NCI-H82 treated with DMSO at 0.1 percent for 48 hours (cell line): ENCODE measurements around the gene FOSL2.

ENCODE experiments used
- DNase-seq: peaks from one replicate; lab custom pipeline; 2025; ENCODE audit not compliant: unreplicated experiment; lab: John Stamatoyannopoulos, UW

Gene FOSL2

DNA sequence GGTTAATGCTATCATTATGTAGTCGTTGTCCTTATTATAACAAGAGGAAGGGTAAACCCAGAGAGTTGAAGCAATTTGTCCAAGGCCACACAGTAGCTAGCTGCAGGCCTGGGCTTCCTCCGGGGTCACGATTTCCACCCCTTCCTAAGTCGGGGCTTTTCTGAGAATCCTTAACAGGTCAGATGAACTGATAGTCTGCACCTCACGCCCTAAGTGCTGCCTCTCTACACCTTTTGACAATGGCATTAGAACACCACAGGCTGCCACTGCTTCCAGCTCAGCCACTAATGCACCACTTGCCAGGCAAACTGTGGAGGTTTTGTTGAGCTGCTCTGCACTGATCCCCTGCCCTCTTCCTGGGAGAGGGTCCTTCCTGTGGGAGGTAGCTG lies 37.7 kb downstream of the FOSL2 start:
- no peak for DNase-seq

DNA sequence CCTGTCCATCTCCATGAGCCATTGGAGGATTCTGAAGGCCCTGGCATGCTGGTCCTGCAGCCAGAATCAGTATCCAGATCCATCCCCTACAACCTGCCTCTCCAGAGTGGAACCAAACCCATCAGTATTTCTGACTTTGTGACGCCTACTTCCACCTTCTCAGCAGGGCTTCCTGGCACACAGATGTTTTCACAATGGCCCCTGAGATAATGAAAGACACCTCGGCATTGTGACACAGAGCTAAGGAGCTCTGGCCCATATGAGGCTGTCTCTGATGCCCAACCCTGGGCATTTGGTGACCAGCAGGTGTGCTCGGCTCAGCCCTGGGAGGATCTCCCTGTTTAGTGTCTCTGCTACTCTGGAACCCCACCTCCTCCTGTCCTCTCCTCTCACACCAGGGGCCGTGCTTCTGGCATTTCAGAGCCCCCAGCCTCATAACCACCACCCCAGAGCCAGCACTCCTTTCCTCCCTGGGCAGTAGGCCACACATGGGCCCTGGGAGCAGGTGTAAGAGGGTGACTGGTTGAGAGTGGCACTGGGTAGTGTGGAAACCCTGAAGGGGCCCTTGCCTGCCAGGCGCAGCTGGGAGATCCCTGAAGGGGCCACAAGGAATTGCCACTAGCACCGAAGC lies 38.2 kb downstream of the FOSL2 start:
- no peak for DNase-seq

DNA sequence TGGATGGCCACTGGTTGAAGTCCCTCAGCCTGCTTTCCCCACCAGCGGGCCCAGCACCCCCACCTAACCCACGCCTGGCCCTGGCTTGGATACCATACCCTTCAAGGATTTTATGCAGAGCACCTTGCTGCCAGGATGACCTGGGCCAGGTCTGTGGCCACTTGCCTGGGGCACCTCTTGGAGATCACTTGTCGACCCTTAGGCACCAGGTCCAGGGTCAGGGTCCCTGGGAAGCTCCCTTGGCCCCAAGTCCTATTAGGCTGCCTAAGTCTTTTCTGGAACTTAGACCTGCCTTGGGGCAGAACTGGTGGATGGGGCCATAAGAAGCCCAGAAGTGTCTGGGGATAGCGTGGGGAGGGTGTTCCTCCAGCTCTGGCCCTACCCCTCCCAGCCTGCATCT lies 39.1 kb downstream of the FOSL2 start:
- DNase-seq: no peak

DNA sequence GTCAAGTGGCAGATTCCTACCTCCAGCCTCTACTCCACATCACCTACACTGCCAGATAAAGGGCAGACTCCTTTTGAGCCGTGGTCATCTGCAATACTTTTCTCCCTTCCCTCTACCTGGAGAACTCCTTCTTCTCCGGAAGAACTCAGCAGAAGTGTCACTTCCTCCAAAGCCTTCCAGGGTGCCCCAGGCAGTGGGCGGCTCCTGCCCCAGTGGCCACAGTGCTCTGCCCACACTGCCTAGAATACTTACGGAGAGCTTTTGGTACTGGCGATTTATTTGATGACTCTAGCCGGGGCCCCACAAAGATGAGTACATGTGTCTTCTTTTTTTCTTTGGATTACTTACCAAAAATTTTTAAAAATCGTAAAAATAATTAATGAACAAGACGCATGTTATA lies 39.7 kb downstream of the FOSL2 start:
- no peak for DNase-seq

DNA sequence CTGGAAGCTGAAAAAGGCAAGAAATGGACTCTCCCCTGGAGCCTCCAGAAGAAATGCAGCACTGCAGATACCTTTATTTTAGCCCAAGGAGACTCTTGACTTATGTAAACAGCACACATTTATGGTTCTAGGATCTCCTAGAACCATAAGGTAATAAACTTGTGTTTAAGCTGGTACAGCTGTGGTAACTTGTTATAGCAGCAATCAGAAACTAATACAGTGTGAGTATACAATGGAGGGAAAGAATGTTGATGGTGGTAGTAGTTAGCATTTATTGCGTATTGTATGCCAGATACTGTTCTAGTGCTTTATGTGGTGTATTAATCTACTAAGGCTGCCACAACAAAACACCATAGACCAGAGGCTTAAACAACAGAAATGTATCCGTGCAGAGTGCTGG lies 40.6 kb downstream of the FOSL2 start:
- no peak for DNase-seq

DNA sequence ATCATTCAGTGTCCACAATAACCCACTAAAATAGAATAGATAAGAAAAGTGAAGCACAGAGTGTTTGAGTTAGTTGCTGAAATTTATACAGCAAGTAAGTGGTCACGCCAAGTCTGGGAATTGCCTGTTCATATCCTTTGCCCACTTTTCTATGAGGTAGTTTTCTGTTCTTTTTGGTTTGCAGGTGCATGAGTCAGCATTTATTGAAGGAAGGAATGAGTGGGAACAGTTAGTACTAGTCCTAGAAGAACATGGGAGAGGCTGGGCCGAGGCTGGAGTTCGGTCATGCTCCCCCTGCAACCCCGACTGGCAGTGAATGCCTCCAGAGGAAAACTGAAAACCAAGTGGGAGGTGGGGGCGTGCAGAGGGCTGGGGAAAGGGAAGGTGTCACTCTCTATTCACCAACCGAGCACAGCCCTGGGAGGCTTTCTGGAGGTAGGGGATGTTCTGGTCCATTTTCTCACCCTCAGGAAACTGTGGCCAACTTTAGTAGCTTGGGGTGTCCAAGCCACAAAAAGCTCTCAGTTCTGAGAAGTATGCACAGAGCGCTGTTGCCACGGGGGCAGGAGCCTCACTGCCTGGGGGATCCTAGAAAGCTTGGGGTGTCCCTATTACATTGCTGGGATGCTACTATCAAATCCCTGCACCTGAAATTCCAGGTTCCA lies 41.4 kb downstream of the FOSL2 start:
- DNase-seq: no peak

DNA sequence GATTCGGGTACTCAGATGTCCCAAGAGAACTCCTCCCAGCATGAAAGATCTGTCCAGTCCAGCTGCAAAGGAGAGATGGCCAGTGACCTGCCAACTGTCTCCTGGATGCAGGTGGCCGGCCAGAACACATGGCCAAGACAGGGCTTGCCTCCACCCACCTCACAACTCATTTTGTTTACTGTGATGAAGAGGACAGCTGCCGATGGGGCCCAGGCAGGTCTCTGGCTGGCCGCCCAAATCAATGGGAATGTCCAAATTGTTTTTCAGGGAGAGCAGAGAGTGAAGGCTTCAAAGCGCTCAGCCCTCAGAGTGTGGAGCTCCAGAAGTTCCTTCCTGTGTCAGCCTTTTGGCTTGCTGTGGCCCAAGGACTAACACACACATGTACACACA lies 41.9 kb downstream of the FOSL2 start:
- DNase-seq: no peak

DNA sequence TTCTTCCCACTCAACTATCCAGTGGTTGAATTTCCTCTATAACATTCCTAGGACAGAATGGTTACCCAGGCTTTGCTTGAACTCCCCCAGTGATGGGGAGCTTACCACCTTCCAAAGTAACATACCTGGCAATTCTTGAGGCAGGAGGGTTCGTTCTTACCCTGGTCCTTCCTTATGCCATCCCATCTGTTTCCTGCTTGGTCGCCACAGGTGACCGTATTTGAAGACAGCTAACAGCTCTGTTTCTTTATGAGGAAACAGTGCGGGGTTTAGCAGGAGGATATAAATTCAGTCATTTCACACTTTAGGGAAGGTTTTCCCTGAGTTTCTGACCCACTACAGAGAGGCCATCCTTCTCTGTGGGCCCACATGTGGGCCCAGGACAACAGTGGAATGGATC lies 42.6 kb downstream of the FOSL2 start:
- no peak for DNase-seq

DNA sequence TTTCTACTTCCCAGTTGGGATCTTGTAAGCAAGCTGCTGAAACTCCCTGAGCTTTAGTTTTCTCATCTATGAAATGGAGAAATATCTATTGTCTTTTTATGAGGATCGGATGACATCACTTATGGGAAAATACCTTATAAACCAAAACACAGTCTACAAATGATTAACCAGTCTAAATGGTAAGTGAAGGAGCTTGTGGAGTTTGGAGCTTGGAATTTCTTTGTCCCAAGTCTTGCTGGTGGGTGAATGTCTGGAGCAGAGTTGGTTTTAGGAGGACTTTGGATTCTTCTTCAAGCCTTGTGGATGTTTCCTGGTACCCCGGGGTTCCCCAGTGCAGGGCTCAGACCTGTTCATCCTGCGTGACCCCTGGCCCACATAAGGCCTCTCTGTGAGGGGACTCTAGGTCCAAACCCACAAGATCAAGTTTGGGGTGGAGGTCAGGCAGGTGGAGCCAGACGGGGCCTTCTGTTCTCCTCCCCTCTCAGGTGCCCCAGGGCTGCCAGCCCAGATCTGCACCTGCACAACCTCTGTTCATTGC lies 43.2 kb downstream of the FOSL2 start:
- DNase-seq: no peak

DNA sequence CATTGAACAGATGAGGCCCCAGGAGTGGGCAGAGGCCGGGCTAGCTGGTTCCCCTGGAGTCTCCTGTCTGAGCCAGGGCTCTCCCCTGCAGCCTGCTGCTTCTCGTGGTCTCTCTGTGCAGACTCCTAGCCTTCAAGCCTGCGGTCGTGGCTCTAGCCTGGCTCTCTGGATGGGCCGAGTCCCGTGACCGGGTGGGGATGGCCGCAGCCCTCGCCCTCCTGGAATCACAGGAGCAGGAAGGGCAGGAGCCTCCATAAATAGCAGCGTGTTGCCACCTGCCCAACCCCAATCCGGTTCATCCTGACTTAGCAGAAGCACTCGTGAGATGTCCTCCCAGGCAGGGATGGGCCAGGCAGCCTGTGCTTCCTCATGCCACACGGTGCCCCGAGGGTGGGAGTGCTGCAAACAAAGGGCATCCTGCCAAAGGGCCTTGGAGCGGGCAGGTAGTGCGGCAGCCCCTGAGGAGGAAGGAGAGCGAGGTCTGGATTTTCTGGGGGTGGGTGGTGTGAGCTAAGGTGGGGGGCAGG lies 43.9 kb downstream of the FOSL2 start:
- DNase-seq: no peak

DNA sequence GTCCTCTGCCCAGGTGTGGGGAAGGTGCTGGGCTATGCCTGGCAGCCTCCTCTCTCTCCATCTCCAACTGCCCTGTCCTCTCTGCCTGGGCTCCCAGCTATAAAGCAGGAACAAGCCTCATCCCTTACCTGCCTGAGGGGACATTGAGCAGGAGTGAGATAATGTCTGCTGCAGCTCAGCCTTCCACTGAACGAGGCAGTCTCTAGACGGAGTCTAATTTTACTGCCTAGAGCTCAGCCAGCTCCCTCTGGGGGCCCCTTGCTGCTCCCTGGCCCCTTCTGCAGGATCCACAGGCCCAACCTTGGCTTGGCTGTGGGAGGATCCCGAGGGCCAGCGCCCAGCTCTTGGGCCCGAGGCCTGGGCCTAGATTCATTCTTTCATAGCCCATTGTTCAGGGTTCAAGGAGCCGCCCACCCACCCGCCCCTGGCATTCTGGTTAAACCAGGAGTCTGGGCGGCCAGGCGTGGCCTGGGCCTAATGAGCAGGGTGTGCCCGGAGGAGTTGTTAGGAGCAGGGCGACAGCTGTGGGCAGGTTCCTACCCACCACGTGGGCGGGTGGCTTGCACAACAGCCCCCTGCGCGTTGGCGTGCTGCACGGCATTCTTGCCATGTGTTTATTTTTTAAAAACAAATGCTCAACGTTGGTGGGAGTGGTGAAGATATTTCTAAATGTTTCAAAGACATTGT lies 44.6 kb downstream of the FOSL2 start:
- DNase-seq: no peak

DNA sequence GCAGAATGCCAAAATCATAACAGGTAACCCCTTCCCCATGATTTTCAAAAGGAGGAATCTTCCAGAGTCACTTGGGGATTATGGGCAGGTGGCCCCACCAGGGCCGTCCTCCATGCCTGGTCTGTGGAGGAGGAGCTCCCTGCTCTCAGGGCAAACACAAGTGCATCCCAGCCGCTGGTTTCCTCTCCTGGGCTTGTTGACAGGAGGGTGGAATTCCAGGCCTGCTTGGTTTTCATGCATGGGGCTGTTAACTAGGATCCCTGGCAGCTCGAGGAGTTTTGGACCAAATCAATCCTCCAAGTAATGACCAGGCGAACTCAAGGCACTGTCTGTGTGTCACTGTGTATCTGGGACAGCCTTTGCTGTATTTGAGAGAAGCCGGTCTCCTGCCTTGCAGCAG lies 45.3 kb downstream of the FOSL2 start:
- DNase-seq: no peak

DNA sequence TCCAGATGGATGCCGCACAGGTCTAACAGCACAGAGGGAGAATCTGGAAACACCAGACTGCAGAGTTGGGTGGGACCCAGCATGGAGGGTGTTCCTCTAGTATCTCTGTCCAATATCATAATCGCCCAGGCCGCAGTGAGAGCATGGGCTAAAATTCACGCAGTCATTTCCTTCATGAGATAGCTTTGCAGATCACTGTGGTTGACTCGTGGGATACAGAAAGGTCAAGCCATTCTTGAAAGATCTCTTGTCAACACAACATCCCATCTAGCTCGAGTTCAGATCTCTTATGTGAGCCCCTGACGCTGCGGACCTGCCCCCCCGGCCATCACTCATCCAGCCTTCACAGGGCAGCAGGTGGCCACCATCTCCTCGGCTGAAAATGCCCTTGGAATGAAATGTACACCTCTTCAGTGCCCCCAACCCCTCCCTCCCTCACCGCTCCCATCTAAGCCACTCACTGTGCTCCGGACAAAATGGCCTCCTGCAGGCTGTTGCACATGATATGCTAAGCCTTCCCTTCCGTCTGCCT lies 45.9 kb downstream of the FOSL2 start:
- no peak for DNase-seq

DNA sequence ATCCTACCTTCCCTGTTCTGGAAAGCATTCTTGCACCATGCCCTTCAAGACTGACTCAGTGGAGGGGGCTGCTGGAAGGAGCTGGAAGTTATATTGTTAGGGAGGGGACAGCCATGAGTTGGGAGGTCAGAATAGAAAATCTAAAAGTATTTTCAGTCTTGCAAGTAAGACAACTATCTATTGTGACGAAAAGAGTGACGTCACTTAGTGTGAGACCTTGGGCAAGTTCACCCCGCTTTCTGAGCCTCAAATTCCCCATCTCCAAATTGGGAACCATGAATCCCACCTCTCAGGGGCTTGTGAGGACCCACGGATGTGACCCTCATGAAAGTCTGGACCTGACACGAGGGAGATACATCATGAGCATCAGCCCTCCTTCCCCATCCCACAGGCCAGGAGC lies 46.5 kb downstream of the FOSL2 start:
- DNase-seq: no peak

DNA sequence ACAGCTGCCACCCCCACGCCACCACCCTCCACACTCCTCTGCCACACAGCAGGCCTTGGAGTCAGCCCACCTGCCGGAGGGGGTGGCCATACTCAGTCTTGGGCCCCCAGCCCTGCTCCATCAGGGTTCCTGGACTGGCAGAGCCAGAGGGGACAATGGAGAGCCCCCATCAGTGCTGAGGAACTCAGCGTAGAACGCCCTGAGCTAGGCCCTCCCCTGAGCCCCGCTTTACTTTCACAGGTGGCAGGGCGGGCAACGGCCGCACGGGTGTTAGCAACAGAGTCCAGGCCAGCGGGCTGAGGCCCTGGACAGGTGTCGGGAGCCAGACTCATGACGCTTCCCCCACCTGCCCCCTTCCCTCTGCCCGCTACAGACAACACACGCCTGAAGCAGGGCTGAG lies 47.1 kb downstream of the FOSL2 start:
- DNase-seq: no peak

DNA sequence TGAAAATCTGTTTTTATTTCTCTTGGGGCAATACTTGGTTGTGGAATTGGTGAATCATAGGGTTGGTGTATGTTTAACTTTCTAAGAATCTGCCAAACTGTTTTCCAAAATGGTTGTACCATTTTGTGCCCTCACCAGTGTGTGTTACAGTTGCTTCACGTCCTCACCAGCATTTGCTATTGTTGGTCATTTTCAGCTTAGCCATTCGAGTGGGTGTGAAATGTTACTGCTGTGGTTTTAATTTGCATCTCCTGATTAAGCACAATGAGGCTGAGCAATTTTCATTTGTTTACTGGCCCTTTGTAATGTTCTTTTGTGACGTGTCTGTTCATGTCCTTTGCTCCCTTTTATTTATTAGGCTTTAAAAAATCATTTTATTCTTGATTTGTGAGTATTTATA lies 49.7 kb downstream of the FOSL2 start:
- DNase-seq: no peak

DNA sequence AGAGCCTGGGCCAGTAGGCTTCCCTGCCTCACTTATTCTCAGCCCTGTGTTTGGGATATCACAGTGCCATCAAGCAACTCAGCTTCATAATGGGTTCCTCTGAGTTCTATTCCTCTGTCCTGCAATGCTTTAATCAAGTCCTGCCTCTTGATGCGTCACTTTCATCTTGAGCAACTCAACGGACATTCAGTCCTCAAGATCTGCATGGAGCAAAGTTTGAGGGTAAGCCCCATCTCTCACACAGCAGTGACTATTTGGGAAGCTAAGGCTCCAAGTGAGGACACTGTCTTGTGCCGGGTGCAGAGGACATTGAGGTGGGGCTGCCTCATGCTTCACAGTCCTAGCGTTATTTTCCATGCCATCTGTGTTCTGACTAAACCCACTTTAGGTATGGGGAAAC lies 52.3 kb downstream of the FOSL2 start:
- no peak for DNase-seq

DNA sequence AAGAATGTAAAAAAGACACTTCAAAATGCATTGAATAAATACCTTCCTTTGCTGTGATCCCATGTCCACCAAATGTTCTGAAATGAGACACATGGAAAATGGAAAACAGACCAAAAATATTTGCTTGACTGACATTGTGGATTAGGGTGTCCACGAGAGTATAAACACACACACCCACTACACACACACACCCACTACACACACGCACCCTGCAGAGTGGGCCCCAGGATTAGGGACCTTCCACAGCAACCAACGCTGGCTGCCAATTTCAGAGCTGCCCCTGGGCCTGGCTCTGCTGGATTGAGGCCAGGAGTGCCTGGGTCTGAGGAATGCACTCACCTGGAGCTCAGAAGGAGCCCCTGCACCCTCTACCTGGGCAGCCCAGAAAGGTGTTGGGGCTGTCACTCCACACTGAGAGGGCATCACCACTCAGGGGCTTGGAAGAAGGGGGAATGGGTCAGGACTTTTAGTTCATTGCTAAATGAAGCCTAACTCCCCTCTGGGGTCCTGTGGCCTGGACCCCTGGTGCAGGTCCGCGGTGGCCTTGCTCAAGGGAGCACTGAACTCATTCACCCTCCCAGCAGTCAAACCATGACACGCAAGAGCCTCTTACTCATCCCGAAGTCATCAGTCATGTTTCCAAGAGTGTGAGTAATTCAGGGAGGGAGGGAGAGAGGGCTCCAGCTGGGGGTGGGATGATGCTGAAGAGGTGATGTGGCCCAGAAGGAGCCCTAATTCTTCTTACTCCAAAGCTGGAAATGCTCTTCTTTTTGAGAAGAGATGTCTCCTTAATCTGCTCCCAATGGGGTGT lies 53.0 kb downstream of the FOSL2 start:
- DNase-seq: no peak

DNA sequence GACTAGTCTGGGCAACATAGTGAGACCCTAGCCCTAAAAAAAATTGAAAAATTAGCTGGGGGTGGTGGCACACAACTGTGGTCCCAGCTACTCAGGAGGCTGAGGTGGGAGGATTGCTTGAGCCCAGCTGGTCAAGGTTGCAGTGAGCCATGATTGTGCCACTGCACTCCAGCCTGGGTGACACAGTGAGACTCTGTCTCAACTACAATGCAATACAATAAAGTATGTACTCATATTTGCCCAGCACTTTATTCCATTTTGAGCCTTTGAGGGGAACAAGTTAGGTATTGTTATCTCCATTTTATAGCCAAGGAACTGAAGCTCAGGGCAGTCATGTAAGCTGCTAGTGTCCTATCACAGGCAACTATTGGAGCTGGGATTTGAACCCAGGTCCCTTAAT lies 53.9 kb downstream of the FOSL2 start:
- DNase-seq: no peak

DNA sequence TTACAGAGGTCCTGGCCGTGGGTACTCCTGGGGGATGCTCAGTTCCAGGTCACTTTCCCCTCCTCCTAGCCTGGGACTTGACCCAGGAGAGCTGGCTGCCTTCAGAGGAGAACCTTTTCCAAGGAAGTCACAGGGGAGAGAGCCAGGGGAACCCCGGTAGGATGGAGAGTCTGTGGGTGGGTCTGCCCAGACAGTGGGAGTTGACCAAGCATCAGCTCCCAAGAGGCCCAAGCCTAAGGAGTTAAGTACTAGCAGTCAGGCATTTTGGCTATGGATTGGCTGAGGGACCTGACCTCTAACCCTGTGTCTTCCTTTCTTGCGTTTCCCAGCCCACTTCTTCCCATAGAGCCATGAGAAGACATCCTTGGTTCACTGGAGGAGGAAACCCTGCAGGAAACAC lies 54.4 kb downstream of the FOSL2 start:
- no peak for DNase-seq
